ENCODE measurements around the gene COL23A1. TPM values are rescaled to one million over a fixed set of nuclear protein-coding genes. Genes with fewer than 3 reads are reported as not detected.

The COL23A1 gene
- polyA plus RNA-seq, 1 donor (not counting 4 experiments of a cell fraction or from before 2014, with no cell fraction given), result not detected

DNA sequence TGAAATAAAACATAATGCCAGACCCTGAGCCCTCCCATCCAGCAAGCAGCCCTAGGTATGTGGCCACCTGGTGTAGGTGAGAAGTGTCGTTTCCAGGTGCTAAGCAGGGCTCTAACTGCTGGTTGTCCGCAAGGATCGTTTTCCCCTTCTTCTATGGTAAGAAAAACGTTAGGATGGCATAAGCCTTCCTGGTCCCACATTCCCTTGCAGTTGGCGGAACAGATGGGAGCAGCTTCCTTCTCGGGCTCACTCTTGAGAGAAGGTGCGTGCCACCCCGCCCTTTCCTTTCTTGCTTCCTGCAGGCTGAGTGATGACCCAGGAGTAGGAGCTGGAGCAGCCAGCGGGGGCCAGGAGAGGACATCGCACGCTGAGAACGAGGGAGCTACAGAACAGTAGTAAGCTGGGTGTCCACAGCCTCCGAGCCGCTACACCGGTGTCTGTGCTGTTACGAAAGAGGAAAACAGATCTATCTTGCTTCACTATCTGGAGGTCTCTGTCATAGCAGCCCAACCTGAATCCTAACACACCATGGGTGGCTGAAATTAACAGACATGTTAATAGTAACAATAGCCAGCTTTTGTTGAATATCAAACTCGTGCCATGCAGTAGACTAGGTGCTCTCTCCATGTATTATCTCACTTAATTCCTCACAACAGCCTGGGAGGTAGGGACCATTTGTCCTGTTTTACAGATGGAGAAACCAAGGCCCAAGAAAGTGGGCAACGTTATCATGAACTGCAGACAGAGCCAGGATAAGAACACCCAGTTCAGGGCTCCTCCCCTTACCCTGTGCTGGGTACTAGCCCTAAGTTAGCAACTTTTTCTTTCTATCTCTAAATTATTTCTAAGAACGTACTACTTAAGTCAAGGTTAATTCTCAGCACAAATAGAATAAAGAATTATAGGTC is 139.8 kb downstream of the COL23A1 start:
- dilution Hi-C loops (cut with MboI; ENCODE audit: extremely low pct_ligation_motif_present, low sequenced_read_pairs), result no loop called here
- Histone ChIP-seq H3K4me1 (ENCODE audit: control insufficient read depth, extremely low read depth, insufficient read depth, low read length) (no peaks in the 10 kb centered on the region), H3K27me3 (ENCODE audit: control insufficient read depth, extremely low read depth, insufficient read depth, low read length) (no peaks in the 10 kb centered on the region), H2AFZ (ENCODE audit: control insufficient read depth, low read length) (no peak overlapping the region), H3K9me3 (ENCODE audit: control insufficient read depth, low read depth, low read length) (no peaks in the 10 kb centered on the region), H4K20me1 (ENCODE audit: control insufficient read depth, extremely low read depth, insufficient read depth, low read length) (no peaks in the 10 kb centered on the region), H3K9me1 (ENCODE audit: control insufficient read depth, extremely low read depth, insufficient read depth, low read length) (no peaks in the 10 kb centered on the region), H3K27ac (ENCODE audit: control insufficient read depth, insufficient read depth, low read length) (no peak overlapping the region), H3K36me3 (ENCODE audit: control insufficient read depth in 2 of 2, extremely low read depth in 1 of 2, insufficient read depth in 2 of 2, low read length in 2 of 2) (no peaks in the 10 kb centered on the region), H3K9ac (ENCODE audit: control insufficient read depth, extremely low read depth, insufficient read depth, low read length) (no peak overlapping the region), H3K79me2 (ENCODE audit: control insufficient read depth, insufficient read depth, low read length) (no peaks in the 10 kb centered on the region), H3K4me2 (ENCODE audit: control insufficient read depth, extremely low read depth, insufficient read depth, low read depth, low read length) (no peak overlapping the region), H3K4me3 (ENCODE audit: control insufficient read depth in 2 of 3, extremely low read depth in 1 of 3, insufficient read depth in 2 of 3, low read depth in 1 of 3, low read length in 3 of 3) (no peak overlapping the region)
- no peak for FAIRE-seq
- no peak for DNase-seq (ENCODE audit: low read depth, low spot score)
- TF ChIP-seq, protein P1, sequence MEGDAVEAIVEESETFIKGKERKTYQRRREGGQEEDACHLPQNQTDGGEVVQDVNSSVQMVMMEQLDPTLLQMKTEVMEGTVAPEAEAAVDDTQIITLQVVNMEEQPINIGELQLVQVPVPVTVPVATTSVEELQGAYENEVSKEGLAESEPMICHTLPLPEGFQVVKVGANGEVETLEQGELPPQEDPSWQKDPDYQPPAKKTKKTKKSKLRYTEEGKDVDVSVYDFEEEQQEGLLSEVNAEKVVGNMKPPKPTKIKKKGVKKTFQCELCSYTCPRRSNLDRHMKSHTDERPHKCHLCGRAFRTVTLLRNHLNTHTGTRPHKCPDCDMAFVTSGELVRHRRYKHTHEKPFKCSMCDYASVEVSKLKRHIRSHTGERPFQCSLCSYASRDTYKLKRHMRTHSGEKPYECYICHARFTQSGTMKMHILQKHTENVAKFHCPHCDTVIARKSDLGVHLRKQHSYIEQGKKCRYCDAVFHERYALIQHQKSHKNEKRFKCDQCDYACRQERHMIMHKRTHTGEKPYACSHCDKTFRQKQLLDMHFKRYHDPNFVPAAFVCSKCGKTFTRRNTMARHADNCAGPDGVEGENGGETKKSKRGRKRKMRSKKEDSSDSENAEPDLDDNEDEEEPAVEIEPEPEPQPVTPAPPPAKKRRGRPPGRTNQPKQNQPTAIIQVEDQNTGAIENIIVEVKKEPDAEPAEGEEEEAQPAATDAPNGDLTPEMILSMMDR (optimal IDR thresholded peaks at IDR 0.05 in 1 of 3, IDR thresholded peaks at IDR 0.05 in 1 of 3, conservative IDR thresholded peaks at IDR 0.05 in 1 of 3; ENCODE audit: extremely low read depth in 1 of 3, insufficient read depth in 2 of 3, low read length in 3 of 3), result no peak
- TF ChIP-seq EZH2 (IDR thresholded peaks at IDR 0.05; ENCODE audit: low read length), result no peak

DNA sequence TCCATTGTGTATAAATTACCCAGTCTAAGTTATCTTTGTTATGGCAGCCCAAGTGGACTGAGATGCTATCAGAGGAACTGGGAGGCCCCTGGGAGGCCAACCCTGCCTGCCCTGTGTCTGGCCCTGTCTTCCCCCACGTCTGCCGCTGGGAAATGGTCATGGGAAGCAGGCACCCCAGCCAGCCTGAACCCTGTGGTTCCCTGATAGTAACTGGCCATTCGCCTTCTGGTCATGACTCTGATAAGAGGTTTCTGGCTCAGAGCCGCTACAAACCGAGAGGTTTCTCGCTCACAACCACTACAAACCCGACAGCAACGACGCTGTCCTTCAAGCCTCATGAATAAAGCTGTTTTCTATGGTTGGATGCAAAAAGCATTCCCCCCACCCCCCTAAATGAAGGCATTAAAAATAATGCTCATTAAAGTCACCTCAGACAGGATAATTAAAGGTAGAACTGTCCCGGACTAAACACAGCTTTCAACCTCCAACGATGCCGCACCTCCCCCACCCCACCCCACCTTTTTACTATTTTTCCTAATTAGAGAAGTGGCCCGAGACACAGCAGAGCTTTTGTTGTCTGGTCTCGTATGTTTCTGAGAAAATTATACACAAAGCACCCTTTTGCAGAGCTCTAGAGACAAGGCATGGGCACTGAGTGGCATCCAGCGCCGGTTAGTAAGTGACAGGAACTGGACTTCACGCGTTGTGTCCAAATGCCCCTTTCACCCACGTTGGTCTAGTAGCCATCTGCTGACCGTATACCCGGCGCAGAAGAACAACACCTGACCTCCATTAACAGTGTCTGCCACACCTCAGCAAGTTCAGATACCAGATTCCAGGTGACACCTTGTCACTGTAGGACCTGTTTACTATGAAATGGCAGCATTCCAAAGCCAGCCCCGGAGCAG is 140.8 kb downstream of the COL23A1 start:
- dilution Hi-C loops (cut with MboI; ENCODE audit: extremely low pct_ligation_motif_present, low sequenced_read_pairs), result no loop called here

More for the DNA sequence above, 140.8 kb downstream of the COL23A1 start:
- no peaks in the 10 kb centered on the region for H3K27me3 ChIP-seq (ENCODE audit: control insufficient read depth, extremely low read depth, insufficient read depth, low read length)
- no peak for DNase-seq (ENCODE audit: low read depth, low spot score)
- no peak overlapping the region for H3K9ac ChIP-seq (ENCODE audit: control insufficient read depth, extremely low read depth, insufficient read depth, low read length)
- H3K4me3 ChIP-seq (ENCODE audit: control insufficient read depth in 2 of 3, extremely low read depth in 1 of 3, insufficient read depth in 2 of 3, low read depth in 1 of 3, low read length in 3 of 3), result no peak overlapping the region
- H3K9me1 ChIP-seq (ENCODE audit: control insufficient read depth, extremely low read depth, insufficient read depth, low read length), result no peaks in the 10 kb centered on the region
- H3K9me3 ChIP-seq (ENCODE audit: control insufficient read depth, low read depth, low read length), result no peaks in the 10 kb centered on the region
- no peak overlapping the region for H3K4me2 ChIP-seq (ENCODE audit: control insufficient read depth, extremely low read depth, insufficient read depth, low read depth, low read length)
- no peaks in the 10 kb centered on the region for H4K20me1 ChIP-seq (ENCODE audit: control insufficient read depth, extremely low read depth, insufficient read depth, low read length)
- no peaks in the 10 kb centered on the region for H3K4me1 ChIP-seq (ENCODE audit: control insufficient read depth, extremely low read depth, insufficient read depth, low read length)
- TF ChIP-seq, protein P1 (optimal IDR thresholded peaks at IDR 0.05 in 1 of 3, IDR thresholded peaks at IDR 0.05 in 1 of 3, conservative IDR thresholded peaks at IDR 0.05 in 1 of 3; ENCODE audit: extremely low read depth in 1 of 3, insufficient read depth in 2 of 3, low read length in 3 of 3), result no peak
- no peak overlapping the region for H3K27ac ChIP-seq (ENCODE audit: control insufficient read depth, insufficient read depth, low read length)
- no peaks in the 10 kb centered on the region for H3K36me3 ChIP-seq (ENCODE audit: control insufficient read depth in 2 of 2, extremely low read depth in 1 of 2, insufficient read depth in 2 of 2, low read length in 2 of 2)
- no peaks in the 10 kb centered on the region for H3K79me2 ChIP-seq (ENCODE audit: control insufficient read depth, insufficient read depth, low read length)
- FAIRE-seq, result no peak
- no peak overlapping the region for H2AFZ ChIP-seq (ENCODE audit: control insufficient read depth, low read length)
